Hepatocyte (in vitro differentiated cells): ENCODE results near the gene F2RL3.

Experiments
- CTCF ChIP-seq: fragments of 200-600 bp; sonication (generic); IDR thresholded peaks from 2 replicates; pipeline ENCODE4 v1.5.1; 2016; ENCODE audit warnings: antibody characterized with exemption, mild to moderate bottlenecking; ENCODE audit not compliant: poor library complexity
- EZH2 ChIP-seq: fragments of 200-600 bp; sonication (generic); IDR thresholded peaks from 2 replicates; pipeline ENCODE4 v1.6.1; 2016; ENCODE audit warnings: antibody characterized with exemption, mild to moderate bottlenecking, borderline replicate concordance
- EZH2phosphoT487 ChIP-seq: fragments of 200-600 bp; sonication (generic); IDR thresholded peaks from one replicate; pipeline ENCODE4 v1.6.1; 2018; ENCODE audit warnings: antibody characterized with exemption, mild to moderate bottlenecking, low read depth, moderate library complexity; ENCODE audit not compliant: unreplicated experiment, severe bottlenecking

- TF ChIP-seq CTCF = no peak
- no peak for TF ChIP-seq EZH2phosphoT487
- no peak for TF ChIP-seq EZH2
Observed at GRCh38 chr19:16931306-16931705, 42.5 kb downstream of the F2RL3 start.
